K562 (cell line): ENCODE results near the gene GNAL. TPM values are rescaled to one million over a fixed set of nuclear protein-coding genes. Genes with fewer than 3 reads are reported as not detected.

ENCODE experiments used
- ATAC-seq: fragments of 200-7000 bp; cut with Tn5 transposase; 3 replicates; pipeline ENCODE4 v1.9.1; 2020; ENCODE audit warnings: moderate library complexity
- BruUV-seq: library from RNA; stranded (reverse); fragments of 400-500 nt; replicated peaks from 2 replicates; lab custom pipeline; 2021; lab: Mats Ljungman, UMichigan
- CTCF ChIA-PET: fragments of 300-600 bp; formaldehyde crosslinking; extraction: SDS; loops from one replicate; lab custom pipeline; 2021; ENCODE audit warnings: low intra/inter-chr PET ratio; lab: Yijun Ruan, JAX
- POLR2A ChIA-PET: fragments of 300-600, 350-650 bp; sonication (Branson Sonifier 250); formaldehyde crosslinking; extraction: SDS; loops from one replicate; lab custom pipeline; 2021; ENCODE audit warnings: antibody characterized with exemption, inconsistent platforms; lab: Yijun Ruan, JAX
- DNase-seq, 4 experiments: peaks; one replicate each; pipeline versions ENCODE4 v3.0.0 to v3.0.0-alpha.2; 2011 to 2018; ENCODE audit warnings: low spot score in 3 of 4, mixed read lengths in 3 of 4; ENCODE audit errors: extremely low read depth in 1 of 4
- FAIRE-seq: peaks from 2 replicates; lab custom pipeline; 2011; peaks lifted over from hg19 to GRCh38; lab: Jason Lieb, UNC
- H2AFZ ChIP-seq: 2 replicates; pipeline ENCODE4 v1.6.0; 2011; ENCODE audit warnings: low read depth, low read length, control low read depth, inconsistent platforms
- H3K27ac ChIP-seq: fragments of 200-600 bp; 3 replicates; pipeline ENCODE4 v1.8.0; 2011; ENCODE audit warnings: low read depth, mild to moderate bottlenecking, control low read depth, inconsistent platforms, low read length, moderate library complexity, mixed read lengths; ENCODE audit errors: extremely low read depth
- H3K27me3 ChIP-seq, 2 experiments: fragments of 300-600 bp in 1 of 2; 2 replicates in 1 of 2; 3 replicates in 1 of 2; pipeline versions ENCODE4 v1.6.0 to v1.8.0; 2011; ENCODE audit warnings: inconsistent platforms in 2 of 2, low read length in 2 of 2, mild to moderate bottlenecking in 1 of 2, mixed read lengths in 1 of 2, moderate library complexity in 1 of 2; ENCODE audit not compliant: control insufficient read depth in 2 of 2, insufficient read depth in 2 of 2
- H3K36me3 ChIP-seq: fragments of 300-600 bp; 3 replicates; pipeline ENCODE4 v1.8.0; 2011; ENCODE audit warnings: mild to moderate bottlenecking, low read length, inconsistent platforms; ENCODE audit not compliant: control insufficient read depth, insufficient read depth
- H3K4me1 ChIP-seq, 2 experiments: fragments of 200-600 bp in 1 of 2; replicated peaks in 1 of 2; 2 replicates in 1 of 2; 3 replicates in 1 of 2; pipeline versions ENCODE4 v1.5.1 to v1.8.0; 2011; ENCODE audit warnings: inconsistent platforms in 2 of 2, low read length in 2 of 2, mild to moderate bottlenecking in 1 of 2, mixed read lengths in 1 of 2, moderate library complexity in 1 of 2; ENCODE audit not compliant: control insufficient read depth in 2 of 2, insufficient read depth in 2 of 2
- H3K4me2 ChIP-seq: 2 replicates; pipeline ENCODE4 v1.6.1; 2011; ENCODE audit warnings: low read length, control low read depth, inconsistent platforms, mixed read lengths; ENCODE audit not compliant: insufficient read depth
- H3K4me3 ChIP-seq: fragments of 200-600 bp; sonication (generic), shearing (Covaris generic); 2 replicates; pipeline ENCODE4 v1.5.1; 2016; ENCODE audit warnings: control low read depth, inconsistent platforms
- H3K79me2 ChIP-seq: fragments of 200-600 bp; 3 replicates; pipeline ENCODE4 v1.8.0; 2011; ENCODE audit warnings: low read length, inconsistent platforms; ENCODE audit not compliant: control insufficient read depth, insufficient read depth
- H3K9ac ChIP-seq, 2 experiments: 2 replicates each; pipeline versions ENCODE4 v1.6.0 to v1.6.1; 2011; ENCODE audit warnings: low read depth in 2 of 2, low read length in 2 of 2, control low read depth in 1 of 2, inconsistent platforms in 1 of 2, mild to moderate bottlenecking in 1 of 2, mixed read lengths in 1 of 2; ENCODE audit not compliant: insufficient read depth in 1 of 2
- H3K9me1 ChIP-seq: one replicate; pipeline ENCODE4 v1.6.0; 2011; ENCODE audit warnings: inconsistent platforms, mild to moderate bottlenecking, low read length, moderate library complexity; ENCODE audit not compliant: control insufficient read depth, insufficient read depth
- H3K9me3 ChIP-seq: replicated peaks from 2 replicates; pipeline ENCODE4 v1.5.1; 2011; ENCODE audit warnings: low read depth, low read length, inconsistent platforms; ENCODE audit not compliant: control insufficient read depth, insufficient read depth
- H4K20me1 ChIP-seq: replicated peaks from 2 replicates; pipeline ENCODE4 v1.6.1; 2011; ENCODE audit warnings: low read length, inconsistent platforms, mixed read lengths; ENCODE audit not compliant: control insufficient read depth, insufficient read depth
- CBFA2T3 ChIP-seq: fragments of 450-650 bp; IDR thresholded peaks from 2 replicates; pipeline ENCODE4 v1.6.1; 2017
- GATAD2B ChIP-seq: fragments of 450-650 bp; IDR thresholded peaks from 2 replicates; pipeline ENCODE4 v1.6.1; 2017; ENCODE audit warnings: mild to moderate bottlenecking, borderline replicate concordance
- GTF2B ChIP-seq: IDR thresholded peaks from 2 replicates; pipeline ENCODE4 v1.6.1; 2011; ENCODE audit not compliant: insufficient read length; ENCODE audit errors: extremely low read depth
- IRF2 ChIP-seq: sonication (generic); formaldehyde crosslinking; IDR thresholded peaks from 2 replicates; pipeline ENCODE4 v1.8.1; 2022; ENCODE audit warnings: mild to moderate bottlenecking, missing genetic modification reagents
- MYC ChIP-seq, 2 experiments: fragments of 250-450 bp in 1 of 2; sonication (Bioruptor Pico) in 1 of 2; IDR thresholded peaks; 2 replicates each; pipeline versions ENCODE4 v1.5.1 to v1.6.1; 2012 to 2021; ENCODE audit warnings: low read depth in 2 of 2, borderline replicate concordance in 1 of 2, improper control_type of control experiment in 1 of 2, low read length in 1 of 2, mild to moderate bottlenecking in 1 of 2, moderate library complexity in 1 of 2
- RNF219 ChIP-seq: fragments of 250-450 bp; sonication (Bioruptor Pico); IDR thresholded peaks from 2 replicates; pipeline ENCODE4 v1.5.0; 2022; ENCODE audit warnings: mild to moderate bottlenecking
- TSHZ1 ChIP-seq: fragments of 250-450 bp; sonication (Bioruptor Pico); IDR thresholded peaks from 2 replicates; pipeline ENCODE4 v1.4.0; 2020; ENCODE audit warnings: mild to moderate bottlenecking, moderate library complexity
- ZFPM2 ChIP-seq: fragments of 250-450 bp; sonication (Bioruptor Pico); IDR thresholded peaks from 2 replicates; pipeline ENCODE4 v1.5.1; 2022; ENCODE audit warnings: mild to moderate bottlenecking
- ZHX1 ChIP-seq: fragments of 150-350 bp; conservative IDR thresholded peaks from 2 replicates; pipeline ENCODE4 v1.6.1; 2014; ENCODE audit warnings: low read length
- ZNF217 ChIP-seq: sonication (generic); formaldehyde crosslinking; IDR thresholded peaks from 2 replicates; pipeline ENCODE4 v1.8.0; 2022; ENCODE audit warnings: mild to moderate bottlenecking, missing genetic modification reagents
- ZSCAN32 ChIP-seq: fragments of 450-650 bp; formaldehyde crosslinking; IDR thresholded peaks from 2 replicates; pipeline ENCODE4 v1.4.0; 2020; ENCODE audit warnings: mild to moderate bottlenecking, moderate library complexity
- WGBS: fragments of 100-300 bp; shearing (Covaris generic); methylation state at CpG from one replicate; pipeline ENCODE4 v1.1.6; 2016; ENCODE audit warnings: low coverage, mixed read lengths; ENCODE audit not compliant: insufficient coverage; ENCODE audit errors: missing lambda C conversion rate; 5-methylcytosine and 5-hydroxymethylcytosine counted together
- in situ Hi-C: fragments of 300-500 bp; cut with MboI; formaldehyde crosslinking; loops from 4 replicates; pipeline ENCODE4 v1.15.0; 2018; ENCODE audit warnings: inconsistent platforms, mixed read lengths
- intact Hi-C: fragments of 100-400 bp; cut with micrococcal nuclease; formaldehyde crosslinking; loops from 2 replicates; pipeline ENCODE4 v1.14.2; 2022
- polyA plus RNA-seq, 8 experiments: library from polyadenylated mRNA; depleted of rRNA in 4 of 8; stranded (reverse) in 5 of 8; unstranded in 3 of 8; fragments of >200 nt; fragmentation: Nextera tagmentation in 2 of 8; fragmentation: Illumina TruSeq in 1 of 8; extraction: Ambion mirVana in 2 of 8; extraction: Trizol in 1 of 8; gene quantifications; 2 replicates each; pipeline versions ENCODE4 v1.2.1 to v1.2.3, GENCODE V29; 2011 to 2014; ENCODE audit warnings: inconsistent platforms in 1 of 8, missing spikeins in 1 of 8
- total RNA-seq, 7 experiments: library from RNA; depleted of rRNA in 6 of 7; stranded (reverse); fragments of >200 nt in 6 of 7; fragmentation: Illumina TruSeq in 2 of 7; extraction: Trizol in 2 of 7; gene quantifications; 2 replicates each; pipeline versions ENCODE4 v1.2.1 to v1.2.3, GENCODE V29; 2011 to 2021; ENCODE audit warnings: low replicate concordance in 1 of 7

Gene GNAL
- total and polyA plus RNA-seq, 9 of the 15 experiments (the other 6 are each of a cell fraction or from before 2014, with no cell fraction given): under 0.01 to 0.10 (median 0.01) TPM; not detected in 5

GRCh38 chr18:11888726-11889125 lies 199.7 kb downstream of the GNAL start:
- ChIA-PET POLR2A (interaction anchor here (0.7 kb wide), 2 partner anchors 15 to 100 kb away, joined by 3 read pairs; no protein-coding TSS in a partner anchor), CTCF (no interaction called here)
- Histone ChIP-seq H4K20me1 (no peaks in the 10 kb centered on the region), H2AFZ (no peak overlapping the region), H3K79me2 (no peaks in the 10 kb centered on the region), H3K4me2 (no peak overlapping the region), H3K9ac (no peak overlapping the region), H3K9me1 (no peaks in the 10 kb centered on the region), H3K27me3 (no peaks in the 10 kb centered on the region; a peak in 1 of 5 replicates), H3K4me1 (peaks cover 4% of the 10 kb centered on the region in 2 experiments; a peak in 4 of 5 replicates), H3K27ac (no peak overlapping the region), H3K4me3 (no peak overlapping the region), H3K36me3 (0 out of 3 replicates have a peak, but pooled peaks cover 2% of the 10 kb centered on the region), H3K9me3 (no peaks in the 10 kb centered on the region)
- no TSS peak for BruUV-seq
- in situ Hi-C loops: no loop called here
- no peak for ATAC-seq
- TF ChIP-seq CBFA2T3 (no peak), ZFPM2 (CRISPR knock-in tag) (no peak), TSHZ1 (CRISPR knock-in tag) (no peak), GTF2B (no peak), MYC (IDR thresholded peaks at IDR 0.05; ENCODE audit: low read depth, low read length) (no peak), MYC (CRISPR knock-in tag; IDR thresholded peaks at IDR 0.05; ENCODE audit: borderline replicate concordance, low read depth) (no peak), ZHX1 (no peak), ZSCAN32 (CRISPR knock-in tag) (no peak), RNF219 (no peak), IRF2 (no peak), ZNF217 (CRISPR knock-in tag) (no peak), GATAD2B (no peak)
- WGBS: 61% methylated on average over 2 of the region's 2 CpGs
- intact Hi-C loops: no loop called here
- no peak for DNase-seq
- FAIRE-seq: no peak
